DND-41 (cell line): Measurements from ENCODE around the gene FRYL.

Source experiments
- ATAC-seq: fragments of 200-7000 bp; cut with Tn5 transposase; 3 replicates; pipeline ENCODE4 v1.9.1; 2021; ENCODE audit warnings: low read depth; ENCODE audit not compliant: insufficient read depth
- DNase-seq: peaks from one replicate; pipeline ENCODE4 v3.0.0-alpha.2; 2020
- H2AFZ ChIP-seq: 2 replicates; pipeline ENCODE4 v1.6.0; 2012; ENCODE audit warnings: low read depth, low read length
- H3K27ac ChIP-seq: 2 replicates; pipeline ENCODE4 v1.5.1; 2012; ENCODE audit warnings: low read length, inconsistent platforms
- H3K27me3 ChIP-seq: fragments of 200-600 bp; sonication (generic); 2 replicates; pipeline ENCODE4 v1.6.0; 2012; ENCODE audit warnings: low read length, mild to moderate bottlenecking, inconsistent platforms; ENCODE audit not compliant: insufficient read depth, poor library complexity
- H3K36me3 ChIP-seq: 2 replicates; pipeline ENCODE4 v1.5.1; 2012; ENCODE audit warnings: low read length, inconsistent platforms; ENCODE audit not compliant: insufficient read depth
- H3K4me1 ChIP-seq: 2 replicates; pipeline ENCODE4 v1.5.1; 2012; ENCODE audit warnings: mild to moderate bottlenecking, low read length; ENCODE audit not compliant: insufficient read depth
- H3K4me2 ChIP-seq: 2 replicates; pipeline ENCODE4 v1.6.0; 2012; ENCODE audit warnings: mild to moderate bottlenecking, moderate library complexity, low read length, inconsistent platforms; ENCODE audit not compliant: insufficient read depth
- H3K4me3 ChIP-seq, 2 experiments: fragments of 200-600 bp in 1 of 2; shearing (Covaris generic) in 1 of 2; 2 replicates each; pipeline ENCODE4 v1.5.1; 2012 to 2016; ENCODE audit warnings: inconsistent platforms in 2 of 2, low read length in 2 of 2, mild to moderate bottlenecking in 2 of 2, low read depth in 1 of 2, moderate library complexity in 1 of 2
- H3K79me2 ChIP-seq: 2 replicates; pipeline ENCODE4 v1.6.0; 2012; ENCODE audit warnings: low read length, inconsistent platforms; ENCODE audit not compliant: insufficient read depth
- H3K9ac ChIP-seq: 2 replicates; pipeline ENCODE4 v1.6.0; 2012; ENCODE audit warnings: low read depth, mild to moderate bottlenecking, inconsistent platforms, low read length, moderate library complexity
- H3K9me3 ChIP-seq: 2 replicates; pipeline ENCODE4 v1.5.1; 2012; ENCODE audit warnings: low read length, moderate library complexity, mild to moderate bottlenecking, inconsistent platforms; ENCODE audit not compliant: insufficient read depth, severe bottlenecking
- H4K20me1 ChIP-seq: 2 replicates; pipeline ENCODE4 v1.6.0; 2012; ENCODE audit warnings: low read length; ENCODE audit not compliant: insufficient read depth
- CTCF ChIP-seq: IDR thresholded peaks from 2 replicates; pipeline ENCODE4 v1.5.1; 2012; ENCODE audit warnings: borderline replicate concordance, low read length, moderate library complexity, mild to moderate bottlenecking; ENCODE audit not compliant: poor library complexity, severe bottlenecking; ENCODE audit errors: extremely low read depth
- EZH2 ChIP-seq: IDR thresholded peaks from 3 replicates; pipeline ENCODE4 v1.6.1; 2012; ENCODE audit warnings: borderline replicate concordance, low read depth, mild to moderate bottlenecking, moderate library complexity, low read length, inconsistent platforms; ENCODE audit not compliant: severe bottlenecking

FRYL gene

GRCh38 chr4:48649505-48649904, 130.6 kb downstream of the FRYL start:
- Histone ChIP-seq H3K4me1 (peaks cover 18% of the 10 kb centered on the region), H3K4me3 (no peak overlapping the region), H3K4me2 (no peak overlapping the region), H4K20me1 (peaks cover 19% of the 10 kb centered on the region), H3K79me2 (peaks cover 94% of the 10 kb centered on the region), H3K36me3 (no peaks in the 10 kb centered on the region), H3K27ac (no peak overlapping the region), H3K27me3 (no peaks in the 10 kb centered on the region), H3K9me3 (no peaks in the 10 kb centered on the region), H3K9ac (no peak overlapping the region), H2AFZ (no peak overlapping the region)
- no peak for ATAC-seq
- DNase-seq: no peak
- TF ChIP-seq CTCF: no peak
- TF ChIP-seq EZH2: no peak

GRCh38 chr4:48645225-48645794, 134.8 kb downstream of the FRYL start:
- no peak for TF ChIP-seq EZH2
- TF ChIP-seq CTCF: no peak
- Histone ChIP-seq H3K27ac (no peak overlapping the region), H3K9ac (no peak overlapping the region), H3K27me3 (no peaks in the 10 kb centered on the region), H3K36me3 (no peaks in the 10 kb centered on the region), H3K4me3 (no peak overlapping the region), H2AFZ (no peak overlapping the region), H3K4me2 (no peak overlapping the region), H3K79me2 (peaks cover 95% of the 10 kb centered on the region), H3K4me1 (no peaks in the 10 kb centered on the region), H4K20me1 (peaks cover 24% of the 10 kb centered on the region), H3K9me3 (no peaks in the 10 kb centered on the region)
- ATAC-seq: no peak
- DNase-seq: no peak

GRCh38 chr4:48642421-48643374, 137.4 kb downstream of the FRYL start:
- H3K79me2 ChIP-seq: peaks cover 97% of the 10 kb centered on the region
- peaks cover 26% of the 10 kb centered on the region for H4K20me1 ChIP-seq
- DNase-seq (no peak), ATAC-seq (no peak)
- H3K27ac ChIP-seq: no peak overlapping the region
- H3K36me3 ChIP-seq: no peaks in the 10 kb centered on the region
- no peaks in the 10 kb centered on the region for H3K4me1 ChIP-seq
- no peak overlapping the region for H3K4me2 ChIP-seq
- TF ChIP-seq CTCF (no peak), EZH2 (no peak)
- no peak overlapping the region for H3K9ac ChIP-seq
- H2AFZ ChIP-seq: no peak overlapping the region
- no peaks in the 10 kb centered on the region for H3K27me3 ChIP-seq
- no peaks in the 10 kb centered on the region for H3K9me3 ChIP-seq
- H3K4me3 ChIP-seq: no peak overlapping the region
